Mucosa of stomach (tissue), 1 donor: ENCODE measurements around the gene PCDHA13.
"Not testable (repeated sequence)": the region's sequence is repeated elsewhere in the genome, so short reads cannot be mapped to it uniquely, and the experiment has no call there.

Source experiments
- H3K27me3 ChIP-seq: one replicate; pipeline ENCODE4 v1.7.0; 2013; ENCODE audit warnings: mild to moderate bottlenecking, low read length; ENCODE audit not compliant: control insufficient read depth, insufficient read depth
- H3K36me3 ChIP-seq: one replicate; pipeline ENCODE4 v1.7.0; 2013; ENCODE audit warnings: low read length; ENCODE audit not compliant: control insufficient read depth, insufficient read depth
- H3K4me1 ChIP-seq: one replicate; pipeline ENCODE4 v1.7.0; 2013; ENCODE audit warnings: mild to moderate bottlenecking, low read length; ENCODE audit not compliant: control insufficient read depth, insufficient read depth
- H3K4me3 ChIP-seq: one replicate; pipeline ENCODE4 v1.7.0; 2013; ENCODE audit warnings: low read length
- H3K9ac ChIP-seq: one replicate; pipeline ENCODE4 v1.7.0; 2013; ENCODE audit warnings: mild to moderate bottlenecking, low read length, moderate library complexity
- H3K9me3 ChIP-seq: one replicate; pipeline ENCODE4 v1.7.0; 2013; ENCODE audit warnings: mild to moderate bottlenecking, low read length, moderate library complexity; ENCODE audit not compliant: control insufficient read depth
- donor health status: Pancreatic carcinoma.

The PCDHA13 gene, protein sequence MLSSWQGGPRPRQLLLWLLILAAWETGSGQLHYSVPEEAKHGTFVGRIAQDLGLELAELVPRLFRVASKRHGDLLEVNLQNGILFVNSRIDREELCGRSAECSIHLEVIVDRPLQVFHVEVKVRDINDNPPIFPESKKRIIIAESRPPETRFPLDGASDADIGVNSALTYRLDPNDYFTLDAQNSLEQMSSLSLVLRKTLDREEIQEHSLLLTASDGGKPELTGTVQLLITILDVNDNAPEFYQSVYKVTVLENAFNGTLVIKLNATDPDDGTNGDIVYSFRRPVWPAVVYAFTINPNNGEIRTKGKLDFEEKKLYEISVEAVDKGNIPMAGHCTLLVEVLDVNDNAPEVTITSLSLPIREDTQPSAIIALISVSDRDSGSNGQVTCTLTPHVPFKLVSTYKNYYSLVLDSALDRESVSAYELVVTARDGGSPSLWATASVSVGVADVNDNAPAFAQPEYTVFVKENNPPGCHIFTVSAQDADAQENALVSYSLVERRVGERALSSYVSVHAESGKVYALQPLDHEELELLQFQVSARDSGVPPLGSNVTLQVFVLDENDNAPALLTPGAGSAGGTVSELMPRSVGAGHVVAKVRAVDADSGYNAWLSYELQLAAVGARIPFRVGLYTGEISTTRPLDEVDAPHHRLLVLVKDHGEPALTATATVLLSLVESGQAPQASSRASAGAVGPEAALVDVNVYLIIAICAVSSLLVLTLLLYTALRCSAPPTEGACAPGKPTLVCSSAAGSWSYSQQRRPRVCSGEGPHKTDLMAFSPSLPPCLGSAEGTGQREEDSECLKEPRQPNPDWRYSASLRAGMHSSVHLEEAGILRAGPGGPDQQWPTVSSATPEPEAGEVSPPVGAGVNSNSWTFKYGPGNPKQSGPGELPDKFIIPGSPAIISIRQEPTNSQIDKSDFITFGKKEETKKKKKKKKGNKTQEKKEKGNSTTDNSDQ

DNA sequence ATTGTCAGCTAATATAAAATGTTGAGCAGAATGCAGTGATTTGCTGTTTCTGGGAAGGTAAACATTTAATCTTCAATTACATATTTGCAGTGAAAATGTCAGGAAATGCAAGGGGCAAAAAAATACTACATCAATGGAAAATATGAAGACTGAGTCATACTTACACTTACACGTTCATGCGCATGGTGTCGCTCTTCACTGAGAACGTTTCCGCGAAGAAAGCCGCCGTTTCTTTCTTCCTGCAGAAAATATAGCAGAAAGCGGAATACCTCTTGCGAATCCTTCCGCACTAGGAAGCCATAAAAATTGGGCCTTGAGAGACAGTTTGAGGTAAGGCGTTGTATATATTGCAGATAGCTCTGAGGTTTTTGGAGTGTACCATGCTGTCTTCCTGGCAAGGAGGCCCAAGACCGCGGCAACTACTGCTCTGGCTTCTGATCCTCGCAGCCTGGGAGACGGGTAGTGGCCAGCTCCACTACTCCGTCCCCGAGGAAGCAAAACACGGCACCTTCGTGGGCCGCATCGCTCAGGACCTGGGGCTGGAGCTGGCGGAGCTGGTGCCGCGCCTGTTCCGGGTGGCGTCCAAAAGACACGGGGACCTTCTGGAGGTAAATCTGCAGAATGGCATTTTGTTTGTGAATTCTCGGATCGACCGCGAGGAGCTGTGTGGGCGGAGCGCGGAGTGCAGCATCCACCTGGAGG lies at the start of gene PCDHA13:
PCDHA13 (plus strand) TSS at position 236 of the 702 bp plus-strand sequence; CDS start at position 381, 145 bp downstream.
- Histone ChIP-seq H3K9me3 (no peaks in the 10 kb centered on the region), H3K36me3 (no peaks in the 10 kb centered on the region), H3K4me3 (no peak within 1 kb of the TSS), H3K4me1 (no peaks in the 10 kb centered on the region), H3K9ac (no peak within 1 kb of the TSS), H3K27me3 (no peaks in the 10 kb centered on the region)

DNA sequence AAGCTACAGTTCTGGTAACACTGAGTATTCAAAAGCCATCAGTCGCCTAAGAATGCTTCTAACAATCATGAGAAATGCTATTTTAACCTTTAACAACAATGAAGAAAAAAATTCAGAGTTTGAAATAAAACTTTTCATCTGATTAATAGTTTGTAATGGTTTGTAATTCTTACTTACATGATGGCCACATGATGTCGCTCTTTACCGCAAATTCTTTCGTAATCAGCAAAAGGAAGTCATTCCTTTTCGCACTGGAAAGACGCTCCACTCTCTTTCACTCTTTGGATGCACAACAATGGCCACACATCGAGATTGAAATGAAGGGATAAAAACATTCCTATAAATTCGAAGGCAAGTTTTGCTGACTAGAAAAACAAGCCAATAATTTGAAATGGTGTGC lies 47.9 kb upstream of the PCDHA13 start, which contains the start of gene PCDHA7:
PCDHA7 (plus strand) TSS at position 277 of the 400 bp plus-strand sequence; CDS start at position 392, 115 bp downstream.
- no peaks in the 10 kb centered on the region for H3K36me3 ChIP-seq
- no peaks in the 10 kb centered on the region for H3K4me1 ChIP-seq
- no peaks in the 10 kb centered on the region for H3K27me3 ChIP-seq
- no peak within 1 kb of the TSS for H3K9ac ChIP-seq
- H3K4me3 ChIP-seq = no peak within 1 kb of the TSS
- H3K9me3 ChIP-seq = no peaks in the 10 kb centered on the region

DNA sequence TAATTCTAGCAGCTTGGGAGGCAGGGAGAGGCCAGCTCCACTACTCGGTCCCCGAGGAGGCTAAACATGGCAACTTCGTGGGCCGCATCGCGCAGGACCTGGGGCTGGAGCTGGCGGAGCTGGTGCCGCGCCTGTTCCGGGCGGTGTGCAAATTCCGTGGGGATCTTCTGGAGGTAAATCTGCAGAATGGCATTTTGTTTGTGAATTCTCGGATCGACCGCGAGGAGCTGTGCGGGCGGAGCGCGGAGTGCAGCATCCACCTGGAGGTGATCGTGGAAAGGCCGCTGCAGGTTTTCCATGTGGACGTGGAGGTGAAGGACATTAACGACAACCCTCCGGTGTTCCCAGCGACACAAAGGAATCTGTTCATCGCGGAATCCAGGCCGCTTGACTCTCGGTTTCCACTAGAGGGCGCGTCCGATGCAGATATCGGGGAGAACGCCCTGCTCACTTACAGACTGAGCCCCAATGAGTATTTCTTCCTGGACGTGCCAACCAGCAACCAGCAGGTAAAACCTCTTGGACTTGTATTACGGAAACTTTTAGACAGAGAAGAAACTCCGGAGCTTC lies 47.4 kb upstream of the PCDHA13 start:
- H3K4me3 ChIP-seq, H3K27me3 ChIP-seq, H3K9ac ChIP-seq, H3K4me1 ChIP-seq, H3K36me3 ChIP-seq, H3K9me3 ChIP-seq: not testable (repeated sequence)

DNA sequence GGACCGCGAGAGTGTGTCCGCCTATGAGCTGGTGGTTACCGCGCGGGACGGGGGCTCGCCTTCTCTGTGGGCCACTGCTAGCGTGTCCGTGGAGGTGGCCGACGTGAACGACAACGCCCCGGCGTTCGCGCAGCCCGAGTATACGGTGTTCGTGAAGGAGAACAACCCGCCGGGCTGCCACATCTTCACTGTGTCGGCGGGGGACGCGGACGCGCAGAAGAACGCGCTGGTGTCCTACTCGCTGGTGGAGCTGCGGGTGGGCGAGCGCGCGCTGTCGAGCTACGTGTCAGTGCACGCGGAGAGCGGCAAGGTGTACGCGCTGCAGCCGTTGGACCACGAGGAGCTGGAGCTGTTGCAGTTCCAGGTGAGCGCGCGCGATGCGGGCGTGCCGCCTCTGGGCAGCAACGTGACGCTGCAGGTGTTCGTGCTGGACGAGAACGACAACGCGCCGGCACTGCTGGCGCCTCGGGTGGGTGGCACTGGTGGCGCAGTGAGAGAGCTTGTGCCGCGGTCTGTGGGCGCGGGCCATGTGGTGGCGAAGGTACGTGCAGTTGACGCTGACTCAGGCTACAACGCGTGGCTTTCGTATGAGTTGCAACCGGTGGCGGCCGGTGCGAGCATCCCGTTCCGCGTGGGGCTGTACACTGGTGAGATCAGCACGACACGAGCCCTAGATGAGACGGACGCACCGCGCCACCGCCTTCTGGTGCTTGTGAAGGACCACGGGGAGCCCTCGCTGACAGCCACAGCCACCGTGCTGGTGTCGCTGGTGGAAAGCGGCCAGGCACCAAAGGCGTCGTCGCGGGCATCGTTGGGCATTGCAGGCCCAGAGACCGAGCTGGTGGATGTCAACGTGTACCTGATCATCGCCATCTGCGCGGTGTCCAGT lies 46.1 kb upstream of the PCDHA13 start:
- no peak overlapping the region for H3K4me3 ChIP-seq
- no peaks in the 10 kb centered on the region for H3K4me1 ChIP-seq
- no peaks in the 10 kb centered on the region for H3K9me3 ChIP-seq
- no peaks in the 10 kb centered on the region for H3K36me3 ChIP-seq
- H3K27me3 ChIP-seq = no peaks in the 10 kb centered on the region
- no peak overlapping the region for H3K9ac ChIP-seq

DNA sequence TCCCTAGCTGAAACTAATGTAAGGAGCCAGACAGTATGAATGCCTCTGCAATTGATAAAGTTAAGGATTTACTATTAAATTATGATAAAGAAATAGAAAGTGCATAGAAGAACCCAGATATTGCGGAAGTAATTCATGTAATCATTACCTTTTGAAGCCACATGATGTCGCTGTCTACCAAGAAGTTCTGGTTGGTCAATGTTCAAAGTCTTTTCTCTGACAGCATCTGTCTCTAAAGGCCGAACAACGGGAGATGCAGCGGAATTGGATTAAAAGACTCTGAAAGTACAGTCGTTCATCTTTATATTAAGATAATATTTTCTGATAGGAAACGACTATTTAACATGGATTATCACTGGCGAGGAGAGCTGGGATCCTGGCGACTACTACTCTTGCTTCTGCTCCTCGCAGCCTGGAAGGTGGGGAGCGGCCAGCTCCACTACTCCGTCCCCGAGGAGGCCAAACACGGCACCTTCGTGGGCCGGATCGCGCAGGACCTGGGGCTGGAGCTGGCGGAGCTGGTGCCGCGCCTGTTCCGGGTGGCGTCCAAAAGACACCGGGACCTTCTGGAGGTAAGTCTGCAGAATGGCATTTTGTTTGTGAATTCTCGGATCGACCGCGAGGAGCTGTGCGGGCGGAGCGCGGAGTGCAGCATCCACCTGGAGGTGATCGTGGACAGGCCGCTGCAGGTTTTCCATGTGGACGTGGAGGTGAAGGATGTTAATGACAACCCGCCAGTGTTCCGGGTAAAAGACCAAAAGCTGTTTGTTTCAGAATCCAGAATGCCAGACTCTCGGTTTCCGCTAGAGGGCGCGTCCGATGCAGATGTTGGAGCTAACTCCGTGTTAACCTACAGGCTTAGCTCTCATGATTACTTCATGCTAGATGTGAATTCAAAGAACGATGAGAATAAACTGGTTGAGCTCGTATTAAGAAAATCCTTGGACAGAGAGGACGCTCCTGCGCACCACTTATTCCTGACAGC lies 40.7 kb upstream of the PCDHA13 start, which contains the start of gene PCDHA8:
PCDHA8 (plus strand) TSS at position 210 of the 985 bp plus-strand sequence; CDS start at position 345, 135 bp downstream.
- H3K36me3 ChIP-seq = no peaks in the 10 kb centered on the region
- H3K9me3 ChIP-seq = no peaks in the 10 kb centered on the region
- no peaks in the 10 kb centered on the region for H3K27me3 ChIP-seq
- H3K4me1 ChIP-seq = no peaks in the 10 kb centered on the region
- H3K4me3 ChIP-seq = no peak within 1 kb of the TSS
- H3K9ac ChIP-seq = no peak within 1 kb of the TSS

DNA sequence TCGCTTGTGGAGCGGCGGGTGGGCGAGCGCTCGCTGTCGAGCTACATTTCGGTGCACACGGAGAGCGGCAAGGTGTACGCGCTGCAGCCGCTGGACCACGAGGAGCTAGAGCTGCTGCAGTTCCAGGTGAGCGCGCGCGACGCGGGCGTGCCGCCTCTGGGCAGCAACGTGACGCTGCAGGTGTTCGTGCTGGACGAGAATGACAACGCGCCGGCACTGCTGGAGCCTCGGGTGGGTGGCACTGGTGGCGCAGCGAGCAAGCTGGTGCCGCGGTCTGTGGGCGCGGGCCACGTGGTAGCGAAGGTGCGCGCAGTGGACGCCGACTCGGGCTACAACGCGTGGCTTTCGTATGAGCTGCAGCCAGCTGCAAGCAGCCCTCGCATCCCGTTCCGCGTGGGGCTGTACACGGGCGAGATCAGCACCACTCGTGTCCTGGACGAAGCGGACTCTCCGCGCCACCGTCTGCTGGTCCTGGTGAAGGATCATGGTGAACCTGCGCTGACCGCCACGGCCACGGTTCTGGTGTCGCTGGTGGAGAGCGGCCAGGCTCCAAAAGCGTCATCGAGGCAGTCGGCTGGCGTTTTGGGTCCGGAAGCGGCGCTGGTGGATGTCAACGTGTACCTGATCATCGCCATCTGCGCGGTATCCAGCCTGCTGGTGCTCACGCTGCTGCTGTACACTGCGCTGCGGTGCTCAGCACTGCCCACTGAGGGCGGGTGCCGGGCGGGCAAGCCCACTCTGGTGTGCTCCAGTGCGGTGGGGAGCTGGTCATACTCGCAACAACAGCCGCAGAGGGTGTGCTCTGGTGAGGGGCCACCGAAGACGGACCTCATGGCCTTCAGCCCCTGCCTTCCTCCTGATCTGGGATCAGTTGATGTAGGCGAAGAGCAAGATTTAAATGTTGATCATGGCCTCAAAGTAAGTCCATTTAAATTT lies 38.9 kb upstream of the PCDHA13 start:
- Histone ChIP-seq H3K9ac (no peak overlapping the region), H3K36me3 (no peaks in the 10 kb centered on the region), H3K9me3 (no peaks in the 10 kb centered on the region), H3K4me3 (no peak overlapping the region), H3K4me1 (no peaks in the 10 kb centered on the region), H3K27me3 (no peaks in the 10 kb centered on the region)

DNA sequence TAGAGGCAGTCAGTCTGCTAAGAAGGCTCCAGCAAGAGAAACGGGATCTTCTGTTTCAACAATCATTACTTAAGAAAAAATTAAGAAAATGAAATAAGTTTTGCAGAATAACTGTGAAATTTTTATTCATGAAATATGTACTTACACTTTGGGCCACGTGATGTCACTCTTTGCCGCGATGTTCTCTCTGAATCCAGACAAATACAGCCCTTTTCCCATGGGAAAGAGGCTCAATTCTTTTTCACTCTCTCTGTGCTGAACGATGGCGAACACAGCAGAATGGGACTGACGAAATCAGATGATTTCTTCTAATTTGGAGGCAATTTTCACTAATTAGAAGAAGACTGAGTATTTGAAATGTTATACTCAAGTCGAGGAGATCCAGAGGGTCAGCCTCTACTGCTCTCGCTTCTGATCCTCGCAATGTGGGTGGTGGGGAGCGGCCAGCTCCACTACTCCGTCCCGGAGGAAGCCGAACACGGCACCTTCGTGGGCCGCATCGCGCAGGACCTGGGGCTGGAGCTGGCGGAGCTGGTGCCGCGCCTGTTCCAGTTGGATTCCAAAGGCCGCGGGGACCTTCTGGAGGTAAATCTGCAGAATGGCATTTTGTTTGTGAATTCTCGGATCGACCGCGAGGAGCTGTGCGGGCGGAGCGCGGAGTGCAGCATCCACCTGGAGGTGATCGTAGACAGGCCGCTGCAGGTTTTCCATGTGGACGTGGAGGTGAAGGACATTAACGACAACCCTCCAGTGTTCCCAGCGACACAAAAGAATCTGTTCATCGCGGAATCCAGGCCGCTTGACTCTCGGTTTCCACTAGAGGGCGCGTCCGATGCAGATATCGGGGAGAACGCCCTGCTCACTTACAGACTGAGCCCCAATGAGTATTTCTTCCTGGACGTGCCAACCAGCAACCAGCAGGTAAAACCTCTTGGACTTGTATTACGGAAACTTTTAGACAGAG lies 33.5 kb upstream of the PCDHA13 start, which contains the start of gene PCDHA9:
PCDHA9 (plus strand) TSS at position 244 of the 964 bp plus-strand sequence; CDS start at position 358, 114 bp downstream.
- not testable (repeated sequence) for H3K4me1 ChIP-seq, H3K4me3 ChIP-seq, H3K9me3 ChIP-seq, H3K9ac ChIP-seq, H3K36me3 ChIP-seq, H3K27me3 ChIP-seq

DNA sequence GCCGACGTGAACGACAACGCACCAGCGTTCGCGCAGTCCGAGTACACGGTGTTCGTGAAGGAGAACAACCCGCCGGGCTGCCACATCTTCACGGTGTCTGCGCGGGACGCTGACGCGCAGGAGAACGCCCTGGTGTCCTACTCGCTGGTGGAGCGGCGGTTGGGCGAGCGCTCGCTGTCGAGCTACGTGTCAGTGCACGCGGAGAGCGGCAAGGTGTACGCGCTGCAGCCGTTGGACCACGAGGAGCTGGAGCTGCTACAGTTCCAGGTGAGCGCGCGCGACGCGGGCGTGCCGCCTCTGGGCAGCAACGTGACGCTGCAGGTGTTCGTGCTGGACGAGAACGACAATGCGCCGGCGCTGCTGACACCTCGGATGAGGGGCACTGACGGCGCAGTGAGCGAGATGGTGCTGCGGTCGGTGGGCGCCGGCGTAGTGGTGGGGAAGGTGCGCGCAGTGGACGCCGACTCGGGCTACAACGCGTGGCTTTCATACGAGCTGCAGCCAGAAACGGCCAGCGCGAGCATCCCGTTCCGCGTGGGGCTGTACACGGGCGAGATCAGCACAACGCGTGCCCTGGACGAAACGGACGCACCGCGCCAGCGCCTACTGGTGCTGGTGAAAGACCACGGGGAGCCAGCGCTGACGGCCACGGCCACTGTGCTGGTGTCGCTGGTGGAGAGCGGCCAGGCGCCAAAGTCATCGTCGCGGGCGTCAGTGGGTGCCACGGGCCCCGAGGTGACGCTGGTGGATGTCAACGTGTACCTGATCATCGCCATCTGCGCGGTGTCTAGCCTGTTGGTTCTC lies 31.9 kb upstream of the PCDHA13 start:
- not testable (repeated sequence) for H3K4me1 ChIP-seq, H3K36me3 ChIP-seq, H3K9me3 ChIP-seq, H3K9ac ChIP-seq, H3K4me3 ChIP-seq, H3K27me3 ChIP-seq
